IPS-18c (cell line): ENCODE results near the gene SKI.

Experiments
- H3K4me3 ChIP-seq: 2 replicates; pipeline ENCODE4 v1.7.0; 2013; ENCODE audit warnings: low read depth, mild to moderate bottlenecking, low read length, moderate library complexity; ENCODE audit not compliant: insufficient read depth
- H3K9me3 ChIP-seq: one replicate; pipeline ENCODE4 v1.6.1; 2013; ENCODE audit warnings: mild to moderate bottlenecking, low read length, moderate library complexity; ENCODE audit not compliant: control insufficient read depth, insufficient read depth

The SKI gene

DNA sequence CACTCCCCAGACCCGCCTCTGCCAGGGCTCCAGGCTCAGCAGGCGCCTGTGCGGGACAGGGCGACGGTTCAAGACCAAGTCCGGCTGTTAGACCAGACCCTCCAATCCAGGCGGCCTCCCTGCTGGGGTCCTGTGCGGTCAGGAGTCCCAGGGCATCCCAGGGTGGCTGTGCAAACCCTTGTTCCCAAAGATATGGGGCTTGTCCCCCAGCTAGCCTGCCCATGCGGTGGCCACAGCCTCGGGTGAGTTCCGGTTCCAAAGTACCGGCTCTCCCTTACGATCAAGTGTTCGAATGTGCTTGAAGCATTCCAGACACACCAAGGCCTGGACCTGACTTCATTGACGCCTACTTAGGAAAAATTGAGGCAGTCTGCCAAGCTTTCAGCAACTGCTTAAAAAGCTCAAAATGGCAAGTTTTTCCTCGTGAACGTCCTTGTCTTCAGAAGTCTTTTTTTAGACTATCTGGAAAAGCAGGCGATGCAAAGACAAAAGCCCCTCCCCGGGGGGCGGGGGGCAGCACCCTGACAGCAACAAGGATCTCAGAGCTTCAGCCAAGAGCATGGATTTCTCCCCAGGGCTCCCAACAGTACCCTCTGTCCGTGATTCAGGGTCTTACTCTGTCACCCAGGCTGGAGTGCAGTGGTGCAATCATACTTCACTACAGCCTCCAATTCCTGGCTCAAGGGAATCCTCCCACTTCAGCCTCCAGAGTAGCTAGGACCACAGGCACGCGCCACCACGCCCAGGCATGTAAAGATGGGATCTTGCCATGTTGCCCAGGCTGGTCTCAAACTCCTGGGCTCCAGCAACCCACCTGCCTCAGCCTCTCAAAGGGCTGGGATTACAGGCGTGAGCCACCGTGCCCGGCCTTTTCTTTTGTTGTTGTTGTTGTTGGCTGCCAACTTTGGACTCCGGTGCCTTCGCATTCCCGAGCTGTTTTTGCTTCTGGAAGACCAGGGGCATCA, 35.8 kb upstream of the SKI start:
- Histone ChIP-seq H3K9me3 (no peaks in the 10 kb centered on the region), H3K4me3 (no peak overlapping the region)

DNA sequence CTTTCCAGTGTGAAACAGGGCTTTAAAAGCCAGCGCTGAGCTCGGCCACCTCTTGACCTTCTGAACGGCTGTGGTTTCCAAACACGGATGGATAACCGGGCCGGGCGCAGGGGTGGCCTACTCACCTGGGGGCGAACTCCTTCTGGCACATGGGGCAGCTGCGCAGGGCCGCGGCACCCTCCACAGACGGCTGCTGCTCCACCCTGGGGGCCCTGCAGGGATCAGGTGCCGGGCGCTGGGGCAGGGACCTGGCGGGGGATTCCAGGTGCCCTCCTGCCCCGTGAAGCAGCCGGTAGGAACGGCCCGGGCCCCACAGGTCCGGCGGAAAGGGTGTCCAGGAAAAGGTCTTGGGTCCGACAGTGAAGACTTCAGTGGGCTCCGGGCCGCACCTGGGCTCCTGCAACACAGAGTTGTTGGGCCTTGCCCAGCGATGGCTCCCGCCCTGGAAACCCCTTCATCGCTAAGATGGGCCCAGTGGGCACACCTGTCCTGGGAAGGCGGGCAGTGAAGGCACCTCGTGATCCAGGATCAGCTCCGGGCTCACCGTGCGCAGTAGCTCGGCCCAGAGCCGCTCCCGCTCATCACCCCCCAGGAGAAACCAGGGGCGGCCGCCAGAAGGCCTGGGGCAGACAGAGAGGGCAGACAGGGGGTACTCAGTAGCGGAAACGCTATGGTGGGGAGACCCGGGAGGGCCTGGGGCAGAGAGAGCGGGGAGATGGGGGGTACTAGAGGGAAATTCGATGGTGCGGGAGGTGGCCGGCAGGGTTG, 34.4 kb upstream of the SKI start:
- peak overlapping the region; percentile 57 for H3K4me3 ChIP-seq

DNA sequence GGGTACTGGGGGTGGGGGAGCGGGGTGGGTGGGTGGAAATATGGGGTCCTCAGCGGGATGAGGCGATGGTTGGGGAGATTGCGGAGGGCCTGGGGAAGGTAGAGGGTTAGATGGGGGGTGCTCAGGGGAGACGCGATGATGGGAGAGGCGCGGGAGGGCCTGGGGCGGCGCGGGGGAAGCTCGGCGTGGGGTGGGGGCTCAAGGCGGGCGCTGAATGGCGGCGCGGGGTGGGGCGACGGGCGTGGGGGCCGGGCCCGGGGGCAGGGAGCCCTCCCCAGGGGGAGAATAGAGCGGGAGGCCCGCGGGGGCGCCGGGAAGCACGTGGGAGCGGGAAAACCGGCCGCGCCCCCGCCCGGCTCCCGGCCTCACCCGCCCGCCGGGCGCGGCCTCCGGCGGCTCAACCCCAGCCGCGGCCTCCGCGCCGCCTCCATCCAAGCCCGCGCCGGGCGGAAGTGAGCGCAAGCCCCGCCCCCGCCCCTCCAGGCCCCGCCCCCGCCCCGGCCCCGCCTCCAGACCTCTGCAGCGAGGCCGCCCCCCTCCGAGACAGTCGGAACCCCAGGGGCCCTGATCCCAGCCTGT, 33.7 kb upstream of the SKI start, which contains the start of gene FAAP20:
FAAP20 (minus strand) TSS at position 454 of the 579 bp plus-strand sequence; CDS start at position 431, 23 bp downstream.
- Histone ChIP-seq H3K4me3 (peak within 1 kb of the TSS; percentile 71), H3K9me3 (no peaks in the 10 kb centered on the region)

More for the DNA sequence above, 34.4 kb upstream of the SKI start:
- no peaks in the 10 kb centered on the region for H3K9me3 ChIP-seq

DNA sequence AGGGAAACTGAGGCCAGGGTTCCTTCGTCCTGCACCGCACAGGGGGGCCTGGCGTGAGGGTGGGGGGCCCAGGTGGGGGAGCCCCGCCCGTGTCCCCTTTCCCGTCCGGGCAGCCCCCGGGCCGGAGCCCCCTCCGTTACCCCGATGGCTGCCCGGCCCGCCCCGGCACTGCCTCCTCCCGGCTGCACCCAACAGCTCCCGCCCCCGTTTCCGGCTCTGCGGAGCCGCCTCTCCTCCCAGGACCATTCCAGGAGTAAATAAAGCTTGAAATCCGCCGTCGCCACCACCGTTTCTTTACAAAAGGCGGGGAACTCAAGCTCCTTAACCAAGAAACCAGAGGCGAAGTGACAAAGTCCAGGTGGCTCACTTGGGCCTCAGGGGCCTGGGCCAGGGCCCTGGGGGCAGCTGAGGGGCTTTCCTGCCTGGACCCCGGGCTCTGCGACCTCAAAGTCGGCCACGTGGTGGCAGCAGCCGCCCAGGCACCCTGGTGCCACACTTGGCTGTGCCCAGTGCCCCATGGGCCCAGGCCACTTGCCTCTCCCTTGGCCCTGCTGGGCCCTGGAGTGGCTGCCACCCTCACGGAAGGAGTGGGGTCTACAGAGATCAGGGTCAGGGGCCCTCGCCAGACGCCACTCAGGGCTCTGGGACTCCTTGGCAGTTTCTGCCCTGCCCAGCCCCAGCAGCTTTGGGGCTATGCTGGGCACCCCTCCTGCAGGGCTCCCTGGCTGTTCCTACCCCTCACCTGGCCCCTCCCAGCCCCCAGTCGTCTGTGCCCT, 33.0 kb upstream of the SKI start:
- H3K4me3 ChIP-seq, result peak overlapping the region; percentile 71
- H3K9me3 ChIP-seq, result no peaks in the 10 kb centered on the region

DNA sequence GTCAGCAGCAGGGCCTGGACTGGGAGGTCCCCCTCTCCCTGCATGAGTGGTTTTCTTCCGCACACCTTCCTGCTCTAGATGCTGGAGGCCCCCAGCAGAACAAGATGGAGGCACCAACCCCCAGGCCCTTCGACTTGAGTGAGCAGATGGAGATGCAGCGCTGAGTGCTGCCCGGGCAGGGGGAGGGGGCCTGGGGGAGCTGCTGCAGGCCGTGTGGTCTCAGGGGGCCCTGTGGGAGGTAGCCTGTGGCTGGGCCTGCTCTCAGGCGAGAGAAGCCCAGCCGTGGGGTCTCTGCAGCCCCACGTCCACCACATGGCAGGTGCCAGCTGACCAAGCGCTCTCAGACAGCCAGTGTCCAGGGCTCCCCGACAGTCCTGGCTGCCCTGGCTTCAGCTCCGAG, 32.3 kb upstream of the SKI start:
- Histone ChIP-seq H3K9me3 (no peaks in the 10 kb centered on the region), H3K4me3 (no peak overlapping the region)

DNA sequence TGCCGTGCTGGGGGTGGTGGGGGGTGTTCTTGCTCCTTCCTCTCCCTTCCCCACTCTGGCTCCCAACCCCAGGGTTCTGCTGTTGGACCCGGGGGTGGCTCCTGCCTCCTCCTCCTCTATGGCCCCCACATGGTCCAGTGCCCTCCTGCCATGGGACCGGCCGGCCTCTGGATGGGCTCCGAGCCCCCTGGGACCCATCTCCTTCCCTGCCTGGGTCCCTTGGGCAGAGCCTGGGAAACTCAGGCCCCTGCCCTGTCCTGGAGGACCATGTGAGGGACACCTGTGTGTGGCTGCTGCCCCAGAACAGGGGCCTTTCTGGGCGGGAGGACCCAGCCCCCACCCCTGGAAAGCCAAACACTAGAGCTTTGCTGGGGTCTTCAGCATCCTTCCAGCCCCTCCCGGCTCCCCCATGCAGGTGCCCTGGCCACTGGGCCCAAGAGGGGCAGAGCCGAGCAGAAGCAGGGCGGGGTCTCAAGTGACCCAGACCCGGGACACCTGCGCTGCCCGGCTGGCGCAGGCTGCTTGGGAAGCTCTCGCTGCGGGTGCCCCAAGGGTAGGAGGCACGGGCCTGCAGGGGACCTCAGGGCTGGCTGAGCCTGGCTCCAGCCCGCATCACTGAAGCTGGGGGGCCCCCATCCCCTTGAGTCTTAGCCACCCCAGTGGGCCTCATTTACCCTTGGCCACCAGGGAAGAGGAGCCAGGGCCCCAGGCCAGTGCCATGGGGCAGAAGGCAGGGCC, 31.0 kb upstream of the SKI start:
- Histone ChIP-seq H3K9me3 (no peaks in the 10 kb centered on the region), H3K4me3 (no peak overlapping the region)

DNA sequence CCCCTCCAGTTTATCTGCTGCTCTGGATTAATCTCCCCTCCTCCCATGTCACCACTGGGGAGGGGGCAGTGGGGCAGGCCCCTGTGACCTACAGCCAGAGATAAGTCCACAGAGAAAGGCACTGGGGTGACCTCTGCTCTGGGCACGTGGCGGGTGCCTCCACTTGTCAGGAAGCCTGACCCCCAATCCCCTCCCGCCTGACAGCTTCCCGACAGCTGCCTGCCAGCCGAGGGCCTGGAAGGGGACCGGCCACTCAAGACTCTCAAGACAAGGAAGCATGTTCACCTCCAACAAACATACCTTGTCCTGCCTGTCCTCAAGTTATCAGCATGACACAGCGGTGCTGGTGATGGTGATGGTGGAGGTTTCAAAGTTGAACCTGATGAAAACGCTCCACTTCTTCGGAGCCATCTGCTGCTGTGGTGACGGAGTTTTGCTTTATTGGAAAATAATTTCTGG, 30.4 kb upstream of the SKI start:
- no peak overlapping the region for H3K4me3 ChIP-seq
- H3K9me3 ChIP-seq, result no peaks in the 10 kb centered on the region

DNA sequence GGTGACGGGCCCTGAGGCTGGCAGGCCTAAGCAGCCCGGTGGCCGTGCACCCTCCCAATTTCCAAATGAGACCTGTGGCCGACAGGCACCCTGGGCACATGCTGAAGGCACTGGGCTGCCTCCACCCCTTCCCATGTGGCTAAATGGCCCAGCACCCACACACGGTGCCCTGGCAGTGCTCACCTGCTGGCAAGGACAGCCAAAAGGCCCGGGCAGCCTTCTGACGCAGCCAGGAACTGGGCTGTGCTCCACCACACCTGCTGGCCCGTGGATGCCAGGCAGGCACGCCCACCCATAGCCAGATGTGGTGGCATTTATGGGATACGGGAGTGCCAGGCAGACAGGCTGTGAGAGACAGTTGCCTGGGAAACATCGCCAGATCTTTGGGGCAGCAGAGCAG, 29.5 kb upstream of the SKI start:
- Histone ChIP-seq H3K9me3 (no peaks in the 10 kb centered on the region), H3K4me3 (no peak overlapping the region)

DNA sequence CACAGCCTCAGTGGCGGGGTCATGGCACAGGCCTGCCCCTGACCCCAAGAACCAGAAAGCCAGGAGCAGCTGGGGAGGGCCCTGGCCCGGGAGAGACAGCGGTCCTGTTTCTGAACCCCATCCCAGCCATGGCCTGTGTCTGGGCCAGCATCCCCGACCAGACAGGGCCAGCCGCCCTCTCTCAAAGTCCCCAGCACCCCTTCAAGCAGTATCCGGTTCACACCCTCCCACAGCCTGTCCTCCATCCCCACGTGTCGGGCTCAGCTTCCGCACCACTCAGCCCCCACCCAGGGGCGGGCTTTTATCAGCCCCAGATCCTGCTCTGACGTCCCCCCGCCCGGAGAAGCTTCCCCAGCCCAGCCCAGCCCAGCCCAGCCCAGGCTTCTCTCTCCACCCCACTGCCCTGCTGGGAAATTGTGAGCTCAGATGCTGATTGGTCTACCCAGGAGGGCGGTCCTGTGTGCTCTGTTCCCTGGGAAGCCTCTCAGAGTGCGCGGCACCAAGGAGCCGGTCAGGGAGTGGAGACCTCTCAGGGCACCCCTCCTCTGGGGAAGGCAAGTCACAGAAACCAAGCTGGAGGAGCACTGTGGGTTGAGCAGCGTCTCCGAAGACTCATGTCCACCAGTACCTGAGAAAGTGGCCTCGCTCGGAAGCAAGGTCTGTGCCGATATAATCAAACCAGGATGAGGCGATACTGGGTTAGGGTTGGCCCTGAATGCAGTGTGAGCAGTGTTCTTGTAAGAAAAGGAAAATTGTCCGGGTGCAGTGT, 28.9 kb upstream of the SKI start:
- Histone ChIP-seq H3K9me3 (no peaks in the 10 kb centered on the region), H3K4me3 (peak overlapping the region; percentile 40)

DNA sequence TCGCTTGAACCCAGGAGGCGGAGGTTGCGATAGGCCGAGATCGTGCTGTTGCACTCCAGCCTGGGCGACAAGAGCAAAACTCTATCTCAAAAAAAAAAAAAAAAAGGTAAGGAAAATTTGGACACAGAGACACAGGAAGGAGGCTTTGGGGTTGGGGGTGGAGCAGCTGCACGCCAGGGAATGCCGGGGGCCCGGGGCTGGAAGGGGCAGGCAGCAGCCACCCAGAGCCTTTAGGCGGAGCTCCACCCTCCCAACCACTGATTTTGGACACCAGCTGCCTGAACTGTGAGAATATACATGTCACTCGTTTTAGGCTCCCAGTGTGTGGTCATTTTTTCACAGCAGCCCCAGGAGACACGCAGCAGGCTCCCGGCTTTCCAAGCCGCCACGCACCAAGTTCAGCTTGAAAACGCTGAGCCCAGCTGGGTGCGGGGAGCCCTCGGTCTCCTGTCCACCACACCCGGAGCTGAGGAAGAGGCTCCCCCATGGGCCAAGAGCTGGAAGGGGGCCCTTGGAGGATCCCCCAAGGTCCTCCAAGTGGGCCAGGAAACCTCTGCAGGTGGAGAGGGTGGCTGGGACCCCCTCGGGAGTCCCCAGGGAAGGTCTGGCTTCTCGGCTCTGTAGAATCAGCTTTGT, 27.7 kb upstream of the SKI start:
- no peak overlapping the region for H3K4me3 ChIP-seq
- H3K9me3 ChIP-seq, result no peaks in the 10 kb centered on the region

DNA sequence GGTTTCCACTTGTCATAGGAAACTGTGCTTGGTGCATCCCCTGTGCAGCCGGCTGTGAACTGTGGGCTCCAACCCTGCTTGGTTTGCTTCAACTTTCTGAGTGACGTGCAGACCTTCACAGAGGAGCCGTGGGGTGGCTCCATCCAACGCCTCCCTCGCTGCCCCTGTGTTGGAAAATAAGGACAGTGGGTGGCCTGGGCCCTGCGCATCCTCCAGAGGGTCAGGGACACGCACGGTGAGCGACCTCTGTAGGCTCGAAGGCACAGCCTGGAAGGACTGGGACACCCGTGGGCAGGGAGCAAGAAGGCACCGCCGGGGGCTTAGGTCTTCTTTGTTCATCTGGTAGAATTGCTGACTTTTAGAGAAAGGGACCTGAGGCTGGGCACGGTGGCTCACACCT, 27.1 kb upstream of the SKI start:
- Histone ChIP-seq H3K4me3 (no peak overlapping the region), H3K9me3 (no peaks in the 10 kb centered on the region)

DNA sequence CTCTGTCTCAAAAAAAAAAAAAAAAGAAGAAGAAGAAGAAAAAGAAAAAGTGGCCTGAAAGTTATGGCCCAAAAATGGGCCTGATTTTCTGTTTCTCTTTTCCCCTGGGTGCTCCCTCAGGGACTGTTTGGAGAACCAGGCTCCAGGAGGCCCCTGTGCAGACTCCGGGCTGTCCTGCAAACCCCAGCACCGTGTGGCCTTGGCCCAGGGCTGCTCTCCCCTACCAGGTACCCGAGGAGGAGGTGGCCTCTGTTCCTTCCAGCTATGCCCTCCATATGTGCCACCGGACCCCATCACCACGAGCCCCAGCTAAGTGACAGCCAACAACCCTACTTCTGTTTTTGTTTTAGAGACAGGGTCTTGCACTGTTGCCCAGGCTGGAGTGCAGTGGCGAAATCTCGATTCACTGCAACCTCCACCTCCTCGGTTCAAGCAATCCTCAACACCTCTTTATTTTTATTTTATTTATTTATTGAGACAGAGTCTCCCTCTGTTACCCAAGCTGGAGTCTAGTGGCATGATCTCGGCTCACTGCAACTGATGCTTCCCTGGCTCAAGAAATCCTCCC, 26.0 kb upstream of the SKI start:
- no peaks in the 10 kb centered on the region for H3K9me3 ChIP-seq
- H3K4me3 ChIP-seq, result no peak overlapping the region

DNA sequence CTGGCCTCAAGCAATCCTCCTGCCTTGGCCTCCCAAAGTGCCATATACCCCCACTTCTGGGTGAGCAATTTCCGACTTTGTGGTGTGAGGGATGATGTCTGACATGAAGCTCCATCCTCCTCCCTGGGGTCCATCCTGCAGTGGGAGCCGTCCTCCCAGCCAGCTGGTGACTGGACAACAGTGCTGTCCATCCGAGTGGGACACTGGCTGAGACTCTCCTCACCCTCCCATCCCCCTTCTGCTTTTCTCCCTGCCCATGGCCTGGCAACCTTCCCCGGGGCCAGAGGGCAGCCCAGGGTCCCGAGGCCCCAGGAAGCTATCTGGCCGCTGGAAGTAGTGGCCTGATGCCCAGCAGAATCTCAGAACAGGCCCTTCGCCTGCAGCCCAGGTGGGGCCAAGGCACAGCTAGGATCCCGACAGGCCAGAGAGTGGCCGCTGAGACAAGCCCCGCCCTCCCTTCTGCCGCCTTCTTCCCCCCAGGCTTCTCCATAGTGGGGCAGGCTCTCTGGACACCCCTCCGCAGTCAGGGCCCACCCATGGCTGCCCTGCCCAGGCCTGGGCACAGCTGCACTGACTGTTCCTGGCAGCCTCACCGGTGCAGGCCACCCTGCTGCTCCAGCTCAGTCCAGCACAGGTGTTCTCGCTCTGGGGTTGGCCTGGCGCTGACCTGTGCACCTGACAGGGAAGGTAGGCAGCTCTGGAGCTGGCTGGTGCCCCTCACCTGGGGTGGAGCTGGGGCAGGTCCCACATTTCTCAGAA, 25.1 kb upstream of the SKI start:
- Histone ChIP-seq H3K9me3 (no peaks in the 10 kb centered on the region), H3K4me3 (no peak overlapping the region)

DNA sequence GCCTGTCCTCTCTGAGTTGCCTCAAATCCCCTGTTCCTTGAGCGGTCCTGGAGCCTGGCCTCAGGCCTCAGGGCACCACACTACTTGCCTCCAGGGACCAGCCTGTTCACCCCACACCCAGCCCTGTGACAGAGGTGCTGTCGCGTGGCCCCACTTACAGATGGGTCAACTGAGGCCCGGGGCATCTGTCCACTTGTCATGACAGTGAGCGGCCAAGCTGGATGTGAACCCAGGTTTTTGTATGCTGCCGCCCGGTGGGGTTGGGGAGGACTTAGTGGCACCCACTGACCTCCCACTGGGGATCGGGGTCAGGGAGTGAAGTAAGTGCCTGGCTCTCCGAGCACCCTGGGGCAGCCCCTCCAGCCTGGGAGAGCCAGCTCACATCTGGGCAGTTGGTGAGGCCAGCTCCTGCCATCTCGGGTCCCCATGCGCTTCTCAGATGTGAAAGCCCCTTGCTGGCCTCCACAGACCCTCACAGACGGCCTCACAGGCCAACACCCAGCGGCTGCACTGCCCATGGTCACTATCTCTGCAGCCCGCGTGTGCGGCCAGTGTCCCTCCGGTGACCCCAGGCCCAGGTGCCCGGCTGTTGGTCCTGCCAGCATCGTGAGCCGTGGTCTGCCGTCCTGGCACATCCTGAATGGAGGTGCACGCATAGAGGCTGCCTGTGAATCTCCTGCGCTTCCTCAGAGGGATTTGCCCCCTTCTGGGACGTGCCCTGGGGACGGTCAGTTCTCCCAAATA, 24.3 kb upstream of the SKI start:
- Histone ChIP-seq H3K9me3 (no peaks in the 10 kb centered on the region), H3K4me3 (peak overlapping the region; percentile 51)
